DND-41 (cell line): ENCODE data around the gene CEP112.

Experiments used
- EZH2 ChIP-seq: IDR thresholded peaks from 3 replicates; pipeline ENCODE4 v1.6.1; 2012; ENCODE audit warnings: borderline replicate concordance, low read depth, mild to moderate bottlenecking, moderate library complexity, low read length, inconsistent platforms; ENCODE audit not compliant: severe bottlenecking
- TF ChIP-seq, protein P1 (sequence below): IDR thresholded peaks from 2 replicates; pipeline ENCODE4 v1.5.1; 2012; ENCODE audit warnings: borderline replicate concordance, low read length, moderate library complexity, mild to moderate bottlenecking; ENCODE audit not compliant: poor library complexity, severe bottlenecking; ENCODE audit errors: extremely low read depth

DNA sequence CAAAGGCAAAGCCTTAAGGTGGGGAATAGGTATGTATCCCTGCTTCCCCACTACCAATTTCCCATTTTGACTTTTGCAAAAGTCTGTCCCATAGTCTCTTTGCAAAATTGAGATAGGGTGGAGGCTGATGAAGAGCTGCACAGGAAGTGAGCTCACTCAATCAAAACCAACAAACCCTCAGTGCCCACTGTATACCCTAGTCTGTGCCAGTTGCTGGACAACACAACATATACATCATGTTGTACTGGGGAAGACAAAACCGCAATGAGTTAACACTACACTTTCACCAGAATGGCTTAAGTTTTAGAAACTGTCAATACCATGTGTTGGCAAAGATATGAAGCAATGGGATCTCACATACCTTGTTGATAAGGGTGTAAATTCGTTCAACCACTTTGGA lies 590.1 kb downstream of the CEP112 start:
- TF ChIP-seq EZH2 = no peak
- TF ChIP-seq, protein P1, sequence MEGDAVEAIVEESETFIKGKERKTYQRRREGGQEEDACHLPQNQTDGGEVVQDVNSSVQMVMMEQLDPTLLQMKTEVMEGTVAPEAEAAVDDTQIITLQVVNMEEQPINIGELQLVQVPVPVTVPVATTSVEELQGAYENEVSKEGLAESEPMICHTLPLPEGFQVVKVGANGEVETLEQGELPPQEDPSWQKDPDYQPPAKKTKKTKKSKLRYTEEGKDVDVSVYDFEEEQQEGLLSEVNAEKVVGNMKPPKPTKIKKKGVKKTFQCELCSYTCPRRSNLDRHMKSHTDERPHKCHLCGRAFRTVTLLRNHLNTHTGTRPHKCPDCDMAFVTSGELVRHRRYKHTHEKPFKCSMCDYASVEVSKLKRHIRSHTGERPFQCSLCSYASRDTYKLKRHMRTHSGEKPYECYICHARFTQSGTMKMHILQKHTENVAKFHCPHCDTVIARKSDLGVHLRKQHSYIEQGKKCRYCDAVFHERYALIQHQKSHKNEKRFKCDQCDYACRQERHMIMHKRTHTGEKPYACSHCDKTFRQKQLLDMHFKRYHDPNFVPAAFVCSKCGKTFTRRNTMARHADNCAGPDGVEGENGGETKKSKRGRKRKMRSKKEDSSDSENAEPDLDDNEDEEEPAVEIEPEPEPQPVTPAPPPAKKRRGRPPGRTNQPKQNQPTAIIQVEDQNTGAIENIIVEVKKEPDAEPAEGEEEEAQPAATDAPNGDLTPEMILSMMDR = no peak
